ENCODE results near the gene ST8SIA1.

GRCh38 chr12:22339691-22340090, 5.2 kb upstream of the ST8SIA1 start:
- no peak for TF ChIP-seq POLR2A (IDR thresholded peaks at IDR 0.05)
- TF ChIP-seq, protein P1, sequence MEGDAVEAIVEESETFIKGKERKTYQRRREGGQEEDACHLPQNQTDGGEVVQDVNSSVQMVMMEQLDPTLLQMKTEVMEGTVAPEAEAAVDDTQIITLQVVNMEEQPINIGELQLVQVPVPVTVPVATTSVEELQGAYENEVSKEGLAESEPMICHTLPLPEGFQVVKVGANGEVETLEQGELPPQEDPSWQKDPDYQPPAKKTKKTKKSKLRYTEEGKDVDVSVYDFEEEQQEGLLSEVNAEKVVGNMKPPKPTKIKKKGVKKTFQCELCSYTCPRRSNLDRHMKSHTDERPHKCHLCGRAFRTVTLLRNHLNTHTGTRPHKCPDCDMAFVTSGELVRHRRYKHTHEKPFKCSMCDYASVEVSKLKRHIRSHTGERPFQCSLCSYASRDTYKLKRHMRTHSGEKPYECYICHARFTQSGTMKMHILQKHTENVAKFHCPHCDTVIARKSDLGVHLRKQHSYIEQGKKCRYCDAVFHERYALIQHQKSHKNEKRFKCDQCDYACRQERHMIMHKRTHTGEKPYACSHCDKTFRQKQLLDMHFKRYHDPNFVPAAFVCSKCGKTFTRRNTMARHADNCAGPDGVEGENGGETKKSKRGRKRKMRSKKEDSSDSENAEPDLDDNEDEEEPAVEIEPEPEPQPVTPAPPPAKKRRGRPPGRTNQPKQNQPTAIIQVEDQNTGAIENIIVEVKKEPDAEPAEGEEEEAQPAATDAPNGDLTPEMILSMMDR (IDR thresholded peaks at IDR 0.05), result no peak

Data from body of pancreas (tissue), 4 donors.